OCI-LY7 (cell line): Measurements from ENCODE around the gene PDS5A. TPM values are rescaled to one million over a fixed set of nuclear protein-coding genes. Genes with fewer than 3 reads are reported as not detected.

Experiments
- BruUV-seq: library from RNA; stranded (reverse); fragments of 400-500 nt; replicated peaks from 2 replicates; lab custom pipeline; 2021; lab: Mats Ljungman, UMichigan
- CTCF ChIA-PET: fragments of 300-600 bp; sonication (Branson Sonifier 250); formaldehyde crosslinking; loops from one replicate; lab custom pipeline; 2022; ENCODE audit warnings: antibody characterized with exemption; ENCODE audit not compliant: unreplicated experiment; lab: Charles Lee
- POLR2A ChIA-PET: fragments of 300-600 bp; sonication (Branson Sonifier 250); formaldehyde crosslinking; loops from one replicate; lab custom pipeline; 2022; ENCODE audit warnings: antibody characterized with exemption; lab: Charles Lee
- DNase-seq: peaks from one replicate; pipeline ENCODE4 v3.0.0-alpha.2; 2015; ENCODE audit warnings: low spot score
- H2AFZ ChIP-seq: fragments of 200-600 bp; sonication (generic), shearing (Covaris generic); 2 replicates; pipeline ENCODE4 v1.6.1; 2014; ENCODE audit warnings: mild to moderate bottlenecking, antibody characterized with exemption, low read length, moderate library complexity
- H3K27ac ChIP-seq: fragments of 200-600 bp; sonication (generic); 2 replicates; pipeline ENCODE4 v1.5.1; 2014; ENCODE audit warnings: mixed run types, low read depth, mild to moderate bottlenecking, moderate library complexity, low read length, inconsistent platforms; ENCODE audit not compliant: poor library complexity, severe bottlenecking
- H3K36me3 ChIP-seq: fragments of 200-600 bp; sonication (generic); 2 replicates; pipeline ENCODE4 v1.6.1; 2014; ENCODE audit warnings: mild to moderate bottlenecking, antibody characterized with exemption, low read length, moderate library complexity, mixed read lengths; ENCODE audit not compliant: insufficient read depth
- H3K4me1 ChIP-seq: fragments of 200-600 bp; sonication (generic); 2 replicates; pipeline ENCODE4 v1.5.1; 2014; ENCODE audit warnings: mild to moderate bottlenecking, low read length; ENCODE audit not compliant: insufficient read depth, poor library complexity, severe bottlenecking
- H3K4me2 ChIP-seq: fragments of 200-600 bp; sonication (generic); 2 replicates; pipeline ENCODE4 v1.6.1; 2014; ENCODE audit warnings: mild to moderate bottlenecking, low read length
- H3K4me3 ChIP-seq: fragments of 200-600 bp; sonication (generic); 2 replicates; pipeline ENCODE4 v1.5.1; 2014; ENCODE audit warnings: mild to moderate bottlenecking, low read depth, low read length; ENCODE audit not compliant: poor library complexity, severe bottlenecking
- H3K79me2 ChIP-seq: fragments of 200-600 bp; sonication (generic); 2 replicates; pipeline ENCODE4 v1.6.1; 2016; ENCODE audit warnings: low read depth, mild to moderate bottlenecking, low read length, moderate library complexity, mixed read lengths; ENCODE audit not compliant: insufficient read depth
- H3K9me2 ChIP-seq: fragments of 200-600 bp; sonication (generic); 2 replicates; pipeline ENCODE4 v1.6.1; 2016; ENCODE audit warnings: mild to moderate bottlenecking, low read length, mixed read lengths; ENCODE audit not compliant: insufficient read depth
- H3K9me3 ChIP-seq: fragments of 200-600 bp; sonication (generic); 2 replicates; pipeline ENCODE4 v1.6.1; 2014; ENCODE audit warnings: mild to moderate bottlenecking, mixed run types, low read length, mixed read lengths
- H4K20me1 ChIP-seq: fragments of 200-600 bp; sonication (generic); 2 replicates; pipeline ENCODE4 v1.6.1; 2014; ENCODE audit warnings: mild to moderate bottlenecking, antibody characterized with exemption, low read length, moderate library complexity, mixed read lengths; ENCODE audit not compliant: insufficient read depth
- CTCF ChIP-seq: fragments of 200-600 bp; sonication (generic); conservative IDR thresholded peaks from 2 replicates; pipeline ENCODE4 v1.5.1; 2014; ENCODE audit warnings: mild to moderate bottlenecking, antibody characterized with exemption, low read length, moderate library complexity, mixed read lengths
- EZH2phosphoT487 ChIP-seq: fragments of 200-600 bp; sonication (generic); IDR thresholded peaks from 2 replicates; pipeline ENCODE4 v1.6.1; 2018; ENCODE audit warnings: low read depth, borderline replicate concordance, mild to moderate bottlenecking, mixed run types, antibody characterized with exemption, low read length, moderate library complexity, mixed read lengths
- intact Hi-C: fragments of 100-400 bp; cut with micrococcal nuclease; formaldehyde crosslinking; loops from one replicate; pipeline ENCODE4 v1.10.0; 2022; ENCODE audit not compliant: unreplicated experiment
- total RNA-seq, 2 experiments: library from RNA; depleted of rRNA in 1 of 2; stranded (reverse); fragments of >200 nt in 1 of 2; shearing (Covaris generic) in 1 of 2; gene quantifications; 2 replicates each; pipeline ENCODE4 v1.2.3, GENCODE V29; 2014 to 2022

PDS5A gene
- total RNA-seq, 2 experiments from 2014 or later = 69.5 to 114 TPM

- intact Hi-C loops = no loop called here
- CTCF ChIA-PET = no interaction called here
- H2AFZ ChIP-seq = no peak overlapping the region
These were observed 9.8 kb upstream of the PDS5A start for GRCh38 chr4:39987485-39987884.

DNA sequence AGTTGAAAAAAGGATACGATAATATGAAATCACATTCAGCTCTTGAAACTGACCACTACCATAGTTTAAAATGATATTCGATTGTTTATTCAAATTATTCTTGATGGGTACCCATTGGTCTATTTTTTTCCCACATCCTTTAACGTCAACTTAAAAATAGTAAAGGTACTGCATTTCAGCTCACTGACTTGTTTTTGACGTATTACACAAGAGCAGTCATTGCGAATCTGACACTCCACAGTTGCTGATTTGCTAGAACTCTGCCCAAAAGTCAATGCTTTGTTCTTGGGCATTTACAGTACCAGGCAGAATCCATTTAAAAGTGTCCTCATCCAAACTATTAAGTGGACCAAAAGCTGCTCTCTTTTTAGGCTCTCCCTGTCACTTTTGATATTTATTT, 1.2 kb upstream of the PDS5A start:
- intact Hi-C loops = loop anchor here (5.0 kb wide), 3 partner anchors 77 to 348 kb away; no protein-coding TSS in a partner anchor
- peaks cover 36% of the 10 kb centered on the region for H3K79me2 ChIP-seq
- peaks cover 10% of the 10 kb centered on the region; the same call in 1 of the 2 replicates for H4K20me1 ChIP-seq
- peak overlapping the region; percentile 94 for H2AFZ ChIP-seq
- H3K9me2 ChIP-seq = no peaks in the 10 kb centered on the region
- POLR2A ChIA-PET = interaction anchor here (0.5 to 1.8 kb wide), 14 partner anchors 9 to 535 kb away, joined by 3 to 5 read pairs (median 3); partner anchors contain the start of gene UBE2K
- TF ChIP-seq EZH2phosphoT487 (no peak), CTCF (no peak)
- peak overlapping the region; percentile 83 for H3K4me2 ChIP-seq
- H3K9me3 ChIP-seq = no peaks in the 10 kb centered on the region
- BruUV-seq = no TSS peak
- peak overlapping the region; percentile 32 for H3K27ac ChIP-seq
- peaks cover 25% of the 10 kb centered on the region for H3K4me1 ChIP-seq
- CTCF ChIA-PET = no interaction called here
- peak; percentile 37 for DNase-seq
- peaks cover 29% of the 10 kb centered on the region for H3K36me3 ChIP-seq
- peak overlapping the region; percentile 86 for H3K4me3 ChIP-seq

More at GRCh38 chr4:39987485-39987884, 9.8 kb upstream of the PDS5A start:
- POLR2A ChIA-PET = no interaction called here
- no peaks in the 10 kb centered on the region for H3K9me3 ChIP-seq
- BruUV-seq = no TSS peak
- H3K79me2 ChIP-seq = no peaks in the 10 kb centered on the region
- no peaks in the 10 kb centered on the region for H4K20me1 ChIP-seq
- no peak overlapping the region for H3K4me3 ChIP-seq
- no peak for DNase-seq
- H3K4me2 ChIP-seq = no peak overlapping the region
- TF ChIP-seq CTCF (no peak), EZH2phosphoT487 (no peak)
- no peaks in the 10 kb centered on the region for H3K4me1 ChIP-seq
- no peaks in the 10 kb centered on the region for H3K9me2 ChIP-seq
- no peak overlapping the region for H3K27ac ChIP-seq
- H3K36me3 ChIP-seq = no peaks in the 10 kb centered on the region

- Histone ChIP-seq H3K9me2 (no peaks in the 10 kb centered on the region), H3K4me1 (peaks cover 25% of the 10 kb centered on the region), H2AFZ (peak overlapping the region; percentile 97), H3K4me2 (peak overlapping the region; percentile 83), H3K4me3 (peak overlapping the region; percentile 86), H3K9me3 (no peaks in the 10 kb centered on the region), H4K20me1 (peaks cover 10% of the 10 kb centered on the region; the same call in 1 of the 2 replicates), H3K36me3 (peaks cover 35% of the 10 kb centered on the region), H3K79me2 (peaks cover 41% of the 10 kb centered on the region), H3K27ac (peak overlapping the region; percentile 86)
- no peak for DNase-seq
- ChIA-PET POLR2A (interaction anchor here (0.5 to 1.8 kb wide), 14 partner anchors 8 to 536 kb away, joined by 3 to 5 read pairs (median 3); partner anchors contain the start of gene UBE2K), CTCF (interaction anchor here (0.9 kb wide), 1 partner anchor 339 kb away, joined by 3 read pairs; no protein-coding TSS in a partner anchor)
- intact Hi-C loops = loop anchor here (5.0 kb wide), 3 partner anchors 76 to 349 kb away; no protein-coding TSS in a partner anchor
- no peak for TF ChIP-seq CTCF
- TF ChIP-seq EZH2phosphoT487 = no peak
- TSS peak; percentile 94 for BruUV-seq
These were observed 666 bp upstream of the PDS5A start for GRCh38 chr4:39978378-39978775.
